ENCODE measurements around the gene CACNA1C.

Gene CACNA1C

GRCh38 chr12:2435511-2435910 lies 382.7 kb downstream of the CACNA1C start:
- DNase-seq: no peak

DNA sequence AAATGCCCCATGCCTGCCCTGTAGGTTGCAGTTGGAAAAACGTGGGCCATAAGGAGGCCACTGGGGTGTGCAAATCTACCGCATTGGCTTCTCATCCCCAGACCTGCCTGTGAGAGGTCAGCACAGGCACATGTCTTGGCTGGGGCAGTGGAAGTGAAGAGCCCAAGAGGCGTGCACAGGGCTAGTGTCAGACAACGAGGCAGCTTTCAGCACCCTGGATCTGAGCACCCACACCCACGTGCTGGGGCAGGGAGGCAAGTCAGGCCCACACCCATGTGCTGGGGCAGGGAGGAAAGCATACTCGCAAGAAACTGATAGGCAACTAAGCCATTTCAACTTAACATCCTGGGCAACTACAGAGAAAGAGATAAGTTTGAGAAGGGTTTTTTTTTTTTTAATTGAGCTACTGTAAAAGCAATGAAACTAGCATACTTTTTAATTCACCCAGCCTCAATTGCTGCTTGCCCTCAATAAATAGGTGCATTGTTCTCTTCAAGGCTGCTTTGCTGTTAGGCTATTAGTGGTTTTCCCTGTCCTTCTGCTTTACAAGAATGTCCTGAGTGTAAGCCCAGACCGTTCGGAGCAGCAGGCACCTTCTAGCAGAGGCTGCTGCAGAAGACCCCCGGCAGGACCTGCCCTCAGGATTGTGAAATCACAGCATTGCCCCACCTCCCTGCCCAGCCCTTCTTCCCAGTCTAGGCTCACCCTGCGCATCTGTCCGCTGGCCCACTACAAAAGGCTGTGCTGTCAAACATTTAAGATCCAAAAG lies 386.7 kb downstream of the CACNA1C start:
- DNase-seq: no peak

DNA sequence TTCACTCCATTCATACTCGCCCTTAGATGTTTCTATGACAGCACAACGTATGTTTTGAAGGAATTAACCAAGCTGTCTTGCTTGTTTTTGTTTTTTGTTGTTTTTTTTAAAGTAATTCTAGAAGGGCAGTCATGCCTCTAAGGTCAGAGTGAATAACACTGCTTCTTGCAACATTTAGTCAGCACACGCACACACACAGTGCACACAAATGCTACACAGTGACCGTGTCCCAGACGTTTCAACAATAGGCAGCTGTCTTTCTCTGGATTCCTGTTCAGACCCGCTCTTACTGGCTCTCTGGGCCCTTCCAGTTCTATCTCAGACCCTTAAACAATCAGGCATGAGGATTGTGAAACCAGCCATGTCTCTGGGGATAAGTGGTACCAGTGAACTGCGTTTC lies 391.0 kb downstream of the CACNA1C start:
- DNase-seq: no peak

DNA sequence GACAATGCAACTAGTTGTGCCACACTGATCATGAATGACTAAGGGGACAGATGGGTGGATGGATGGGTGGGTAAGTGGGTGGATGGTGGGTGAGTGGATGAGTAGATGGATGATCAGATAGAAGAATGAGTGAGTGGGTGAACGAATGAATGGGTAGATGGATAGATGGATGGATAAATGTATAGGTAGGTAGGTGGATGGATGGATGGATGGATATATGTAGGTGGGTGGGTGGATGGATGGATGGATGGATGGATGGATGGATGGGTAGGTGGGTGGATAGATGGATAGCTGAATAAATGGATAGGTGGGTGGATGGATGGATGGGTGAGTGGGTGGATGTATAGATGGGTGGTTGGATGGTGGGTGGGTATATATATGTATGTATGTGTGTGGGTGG lies 393.2 kb downstream of the CACNA1C start:
- no peak for DNase-seq

DNA sequence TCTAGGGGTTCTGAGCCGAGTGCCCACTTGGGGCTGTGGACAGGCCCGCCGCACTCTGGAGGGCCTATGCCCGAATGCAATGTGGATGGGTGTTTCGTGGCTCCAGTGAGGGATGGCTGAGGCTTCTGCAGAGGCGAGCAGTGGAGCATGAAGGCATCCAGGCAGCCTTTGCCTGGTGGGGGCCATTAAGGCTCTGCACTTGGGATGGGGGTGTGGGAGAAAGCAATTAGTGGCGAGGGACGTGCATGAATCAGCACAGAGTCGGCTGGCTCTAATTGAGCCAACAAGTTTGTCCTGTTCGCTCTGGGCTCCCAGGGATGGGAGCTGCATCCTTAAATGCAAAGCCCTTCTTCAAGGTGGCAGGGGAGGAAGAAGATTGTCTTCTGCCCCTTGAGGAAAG lies 395.1 kb downstream of the CACNA1C start:
- DNase-seq: no peak

DNA sequence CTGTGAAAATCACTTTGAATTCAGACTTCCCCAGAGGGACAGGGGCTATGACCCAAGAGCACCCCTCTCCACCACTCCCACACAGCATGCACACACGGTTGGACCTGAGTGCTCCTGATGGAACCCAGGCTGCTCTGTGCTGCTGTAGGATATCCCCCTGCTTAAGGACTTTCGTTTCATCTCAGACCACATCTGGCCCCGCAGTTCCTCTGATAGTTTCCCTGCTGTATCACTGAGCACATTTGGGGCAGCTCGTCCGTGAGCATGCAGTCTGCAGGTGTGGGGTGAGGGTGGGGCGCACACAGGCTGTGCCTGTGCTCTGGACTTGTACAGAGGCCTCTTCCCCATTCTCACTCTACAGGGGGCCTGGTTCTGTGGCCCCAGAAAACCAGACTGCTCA lies 396.8 kb downstream of the CACNA1C start:
- no peak for DNase-seq

GRCh38 chr12:2450553-2450952 lies 397.8 kb downstream of the CACNA1C start:
- no peak for DNase-seq

- DNase-seq: no peak
These were observed 398.2 kb downstream of the CACNA1C start for GRCh38 chr12:2451025-2451424.

DNA sequence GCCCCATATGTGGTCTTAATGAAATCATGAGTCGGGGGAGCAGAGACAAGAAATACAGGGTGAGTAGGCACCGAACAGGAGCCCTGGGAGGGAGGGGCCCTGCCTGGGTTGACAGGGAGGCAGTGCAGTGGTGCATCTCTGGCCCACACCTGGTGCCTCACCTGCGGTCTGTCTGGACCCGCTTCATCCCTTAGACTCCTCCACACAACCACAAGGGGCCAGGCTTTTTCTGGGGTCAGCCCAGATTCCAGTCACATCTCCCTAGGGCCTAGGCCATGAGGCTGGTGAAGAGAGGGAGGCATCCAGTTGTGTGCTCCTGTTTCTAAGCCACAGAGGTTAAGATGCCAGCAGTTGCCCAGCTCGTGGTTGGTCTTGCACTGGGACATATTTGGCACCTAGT lies 398.7 kb downstream of the CACNA1C start:
- no peak for DNase-seq

DNA sequence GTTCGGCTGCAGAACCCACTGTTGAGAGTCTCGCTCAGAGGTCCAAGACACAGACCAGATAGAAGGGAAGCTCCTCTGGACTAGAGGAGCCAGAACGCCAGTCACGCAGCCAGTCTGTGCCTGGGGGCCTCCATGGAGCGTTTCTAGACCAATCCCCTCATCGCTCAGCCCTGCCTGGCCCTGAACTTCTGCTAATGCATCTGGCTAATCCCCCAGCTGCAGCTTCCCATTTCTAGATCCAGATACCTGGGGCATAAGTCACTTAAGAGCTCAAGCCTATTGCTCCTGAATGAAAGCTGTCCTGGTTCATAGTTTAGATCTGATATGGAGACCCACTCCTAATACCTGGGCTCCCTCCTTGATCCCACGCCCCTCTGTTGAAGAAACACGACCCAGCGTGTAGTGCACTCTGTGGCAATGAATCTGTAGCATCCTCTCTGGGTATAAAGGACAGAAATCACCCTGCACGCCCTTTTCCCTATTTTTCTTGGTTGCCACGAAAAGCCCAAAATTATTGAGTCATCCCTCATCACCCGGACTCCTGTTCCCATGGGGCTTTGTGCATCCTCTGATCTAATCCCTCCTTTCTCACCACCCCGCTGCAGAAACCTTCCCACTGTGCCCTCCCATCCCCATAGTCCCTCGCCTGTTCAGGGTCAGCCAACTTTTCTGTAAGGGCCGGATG lies 400.4 kb downstream of the CACNA1C start:
- no peak for DNase-seq

DNA sequence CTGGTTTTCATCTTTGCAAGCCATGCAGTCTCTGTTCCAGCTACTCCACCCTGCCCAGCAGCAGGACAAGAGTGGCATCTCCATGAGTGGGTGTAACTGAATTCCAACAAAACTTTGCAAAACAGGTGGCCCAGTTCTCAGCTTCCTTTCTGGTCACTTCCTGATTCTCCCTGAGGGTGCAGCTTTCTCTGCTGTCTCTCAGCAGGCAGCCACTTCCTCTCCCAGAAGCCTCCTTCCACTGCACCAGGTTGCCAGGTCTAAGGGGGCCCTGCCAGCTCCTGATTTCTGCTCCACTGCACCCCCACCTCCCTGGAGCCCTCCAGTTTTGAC lies 400.9 kb downstream of the CACNA1C start:
- DNase-seq: no peak

GRCh38 chr12:2454601-2455177 lies 401.9 kb downstream of the CACNA1C start:
- DNase-seq: no peak

GRCh38 chr12:2455410-2455809 lies 402.6 kb downstream of the CACNA1C start:
- DNase-seq: no peak

GRCh38 chr12:2456122-2456812 lies 403.5 kb downstream of the CACNA1C start:
- no peak for DNase-seq

- DNase-seq: no peak
These were observed 404.0 kb downstream of the CACNA1C start for GRCh38 chr12:2456813-2457186.

DNA sequence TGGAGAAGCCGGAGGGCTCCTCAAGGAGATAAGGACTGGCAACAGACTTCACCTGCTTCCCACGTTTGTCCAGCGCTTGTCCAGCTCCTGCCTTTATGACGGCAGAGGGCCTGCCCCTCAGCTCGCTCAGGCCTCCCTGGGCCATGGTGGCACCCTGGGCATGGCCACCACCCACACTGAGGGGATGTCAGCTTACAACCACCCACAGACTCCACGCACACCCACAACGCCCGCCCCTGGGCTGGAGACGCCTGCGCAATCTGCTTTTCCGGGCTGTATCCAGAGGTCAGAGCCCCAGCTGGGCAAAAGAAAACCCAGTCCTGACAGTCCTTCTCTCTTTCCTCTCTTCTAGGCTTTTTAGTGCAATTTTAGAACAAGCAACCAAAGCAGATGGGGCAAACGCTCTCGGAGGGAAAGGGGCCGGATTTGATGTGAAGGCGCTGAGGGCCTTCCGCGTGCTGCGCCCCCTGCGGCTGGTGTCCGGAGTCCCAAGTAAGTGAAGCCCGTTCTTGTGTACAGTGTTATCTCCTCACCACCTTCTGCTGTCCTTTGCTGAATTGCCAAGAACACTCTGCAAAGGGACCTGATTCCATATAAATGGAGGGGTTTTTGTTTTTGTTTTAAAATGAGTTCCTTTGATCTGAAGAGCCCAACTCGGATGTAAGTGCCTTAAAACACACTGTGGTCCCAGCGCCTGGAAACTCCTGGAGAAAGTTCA lies 404.6 kb downstream of the CACNA1C start:
- no peak for DNase-seq

GRCh38 chr12:2457933-2458414 lies 405.2 kb downstream of the CACNA1C start:
- no peak for DNase-seq

GRCh38 chr12:2460051-2460670 lies 407.4 kb downstream of the CACNA1C start:
- no peak for DNase-seq

GRCh38 chr12:2461046-2461445 lies 408.3 kb downstream of the CACNA1C start:
- DNase-seq: no peak

DNA sequence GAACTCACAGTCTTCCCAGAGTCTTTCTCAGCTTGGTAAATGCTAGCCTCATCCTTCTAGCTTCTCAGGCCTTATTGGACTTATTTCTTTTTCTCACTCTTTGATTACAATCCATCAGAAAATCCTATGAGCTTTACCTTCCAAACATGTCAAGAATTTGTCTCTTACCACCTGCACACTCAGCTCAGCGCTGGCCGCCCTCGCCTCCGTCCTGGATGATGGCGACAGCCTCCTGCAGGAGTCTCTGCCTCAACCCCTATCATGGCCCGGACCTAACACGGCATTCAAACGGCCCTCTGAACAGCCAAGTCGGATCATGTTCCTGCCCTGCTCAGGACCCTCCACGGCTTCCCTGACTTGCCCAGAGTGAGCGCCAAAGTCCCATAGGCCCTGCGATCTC lies 408.9 kb downstream of the CACNA1C start:
- no peak for DNase-seq

GRCh38 chr12:2462087-2462486 lies 409.3 kb downstream of the CACNA1C start:
- DNase-seq: no peak

GRCh38 chr12:2463719-2464118 lies 410.9 kb downstream of the CACNA1C start:
- DNase-seq: no peak

GRCh38 chr12:2465681-2466080 lies 412.9 kb downstream of the CACNA1C start:
- no peak for DNase-seq

All from stimulated activated CD4-positive, alpha-beta T cell treated with anti-CD3 and anti-CD28 coated beads, Interleukin-4, amount 100 ng/mL, for 1 hour (primary cell).